NB4 (cell line): ENCODE results near the gene MAP4K1.

ENCODE experiments used
- CTCF ChIP-seq: IDR thresholded peaks from one replicate; pipeline ENCODE4 v1.5.1; 2012; ENCODE audit warnings: low read depth, low read length
- MYC ChIP-seq: IDR thresholded peaks from 2 replicates; pipeline ENCODE4 v1.6.1; 2011; ENCODE audit warnings: low read depth, low read length

- TF ChIP-seq MYC (peak; percentile 80), CTCF (no peak)
These were observed 29.7 kb upstream of the MAP4K1 start, which contains the start of gene ACTN4 for GRCh38 chr19:38647368-38647965.
